K562 (cell line): ENCODE results near the gene C6orf62. TPM values are rescaled to one million over a fixed set of nuclear protein-coding genes. Genes with fewer than 3 reads are reported as not detected.

Source experiments
- DACH1 ChIP-seq: fragments of 450-650 bp; IDR thresholded peaks from 2 replicates; pipeline ENCODE4 v1.6.1; 2018; ENCODE audit not compliant: partially characterized antibody
- FOXA1 ChIP-seq: fragments of 450-650 bp; IDR thresholded peaks from 2 replicates; pipeline ENCODE4 v1.6.1; 2016; ENCODE audit warnings: mild to moderate bottlenecking, borderline replicate concordance
- GABPB2 ChIP-seq: fragments of 250-450 bp; sonication (Bioruptor Pico); conservative IDR thresholded peaks from 2 replicates; pipeline ENCODE4 v1.5.1; 2021; ENCODE audit warnings: mild to moderate bottlenecking
- HNRNPL ChIP-seq: fragments of 200-400 bp; formaldehyde crosslinking; IDR thresholded peaks from 2 replicates; pipeline ENCODE4 v1.6.1; 2017; ENCODE audit warnings: low read depth, mild to moderate bottlenecking, low read length
- MEF2D ChIP-seq: conservative IDR thresholded peaks from 2 replicates; pipeline ENCODE4 v1.6.1; 2016; ENCODE audit warnings: low read depth, missing genetic modification characterization, missing compliant biosample characterization
- MYBL2 ChIP-seq, 2 experiments: fragments of 450-650 bp in 1 of 2; sonication (generic) in 1 of 2; formaldehyde crosslinking in 1 of 2; IDR thresholded peaks; 2 replicates each; pipeline versions ENCODE4 v1.6.1 to v1.8.1; 2017 to 2022; ENCODE audit warnings: borderline replicate concordance in 1 of 2, inconsistent platforms in 1 of 2, low read depth in 1 of 2, mild to moderate bottlenecking in 1 of 2, missing genetic modification reagents in 1 of 2, moderate library complexity in 1 of 2
- NFE2 ChIP-seq: IDR thresholded peaks from 2 replicates; pipeline ENCODE4 v1.6.1; 2014; ENCODE audit warnings: antibody characterized with exemption, low read depth
- RFX7 ChIP-seq: fragments of 250-450 bp; sonication (Bioruptor Pico); IDR thresholded peaks from 2 replicates; pipeline ENCODE4 v1.5.1; 2021; ENCODE audit warnings: mild to moderate bottlenecking
- polyA plus RNA-seq, 8 experiments: library from polyadenylated mRNA; depleted of rRNA in 4 of 8; stranded (reverse) in 5 of 8; unstranded in 3 of 8; fragments of >200 nt; fragmentation: Nextera tagmentation in 2 of 8; fragmentation: Illumina TruSeq in 1 of 8; extraction: Ambion mirVana in 2 of 8; extraction: Trizol in 1 of 8; gene quantifications; 2 replicates each; pipeline versions ENCODE4 v1.2.1 to v1.2.3, GENCODE V29; 2011 to 2014; ENCODE audit warnings: inconsistent platforms in 1 of 8, missing spikeins in 1 of 8
- total RNA-seq, 7 experiments: library from RNA; depleted of rRNA in 6 of 7; stranded (reverse); fragments of >200 nt in 6 of 7; fragmentation: Illumina TruSeq in 2 of 7; extraction: Trizol in 2 of 7; gene quantifications; 2 replicates each; pipeline versions ENCODE4 v1.2.1 to v1.2.3, GENCODE V29; 2011 to 2021; ENCODE audit warnings: low replicate concordance in 1 of 7
- TF ChIP-seq, protein P1 (sequence below): fragments of 450-650 bp; IDR thresholded peaks from 2 replicates; pipeline ENCODE4 v1.6.1; 2014; ENCODE audit warnings: low read depth, mild to moderate bottlenecking, moderate library complexity, borderline replicate concordance
- TF ChIP-seq, protein P2 (sequence below): fragments of 200-800 bp; sonication (Bioruptor generic); IDR thresholded peaks from 2 replicates; pipeline ENCODE4 v1.6.1; 2016; ENCODE audit warnings: missing genetic modification characterization, missing compliant biosample characterization
- TF ChIP-seq, protein P3 (sequence below): sonication (generic); formaldehyde crosslinking; IDR thresholded peaks from 2 replicates; pipeline ENCODE4 v1.8.0; 2023; ENCODE audit warnings: missing genetic modification reagents, mild to moderate bottlenecking, borderline replicate concordance
- TF ChIP-seq, protein P4 (sequence below): fragments of 450-650 bp; formaldehyde crosslinking; conservative IDR thresholded peaks from 2 replicates; pipeline ENCODE4 v1.4.0; 2022; ENCODE audit warnings: mild to moderate bottlenecking, missing genetic modification characterization

C6orf62 gene
- total and polyA plus RNA-seq, 9 of the 15 experiments (the other 6 are each of a cell fraction or from before 2014, with no cell fraction given): 48.5 to 579 (median 111) TPM

DNA sequence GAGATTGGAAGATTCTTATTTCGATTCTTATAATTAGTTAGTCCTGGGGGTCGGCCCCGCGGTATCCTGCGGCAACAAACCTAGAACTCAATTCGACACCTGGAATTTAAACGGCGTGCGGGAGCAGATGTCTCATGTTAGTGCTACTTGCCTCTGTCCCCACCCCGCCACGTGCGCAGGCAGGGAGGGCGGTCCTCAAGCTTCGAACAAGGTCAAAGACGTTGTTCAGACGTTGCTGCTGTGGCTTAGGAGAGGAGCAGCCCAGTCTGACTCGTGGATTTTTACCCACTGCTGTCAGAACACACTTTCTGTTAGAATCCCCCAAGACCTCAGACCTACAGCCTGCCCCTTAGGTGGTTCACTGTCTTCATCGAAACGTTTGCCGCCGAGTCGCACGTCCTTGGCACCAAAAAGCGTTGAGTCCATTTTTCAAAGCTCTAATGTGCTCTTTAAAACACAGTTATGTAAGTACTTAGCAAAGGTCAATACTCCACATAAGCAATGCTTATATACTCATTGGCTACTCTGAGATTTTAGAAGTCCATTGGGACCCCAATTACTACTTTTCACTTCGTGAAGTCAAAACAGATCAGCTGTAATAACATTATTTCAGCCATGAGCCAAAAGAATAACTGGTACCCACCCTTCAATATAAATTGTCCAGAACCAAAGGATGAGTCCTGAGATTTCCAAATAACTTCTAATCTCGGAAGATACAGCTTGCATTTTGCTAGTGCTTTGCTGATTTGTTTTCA is 2.7 kb upstream of the C6orf62 start (continued):
- TF ChIP-seq MYBL2 (IDR thresholded peaks at IDR 0.05; ENCODE audit: low read depth): peak; percentile 69
- no peak for TF ChIP-seq MYBL2 (CRISPR knock-in tag; IDR thresholded peaks at IDR 0.05; ENCODE audit: borderline replicate concordance)
- TF ChIP-seq DACH1: no peak
- 0 out of 2 replicates have a peak, but pooled peaks have one; percentile 18 for TF ChIP-seq RFX7 (CRISPR knock-in tag)
- TF ChIP-seq, protein P1, sequence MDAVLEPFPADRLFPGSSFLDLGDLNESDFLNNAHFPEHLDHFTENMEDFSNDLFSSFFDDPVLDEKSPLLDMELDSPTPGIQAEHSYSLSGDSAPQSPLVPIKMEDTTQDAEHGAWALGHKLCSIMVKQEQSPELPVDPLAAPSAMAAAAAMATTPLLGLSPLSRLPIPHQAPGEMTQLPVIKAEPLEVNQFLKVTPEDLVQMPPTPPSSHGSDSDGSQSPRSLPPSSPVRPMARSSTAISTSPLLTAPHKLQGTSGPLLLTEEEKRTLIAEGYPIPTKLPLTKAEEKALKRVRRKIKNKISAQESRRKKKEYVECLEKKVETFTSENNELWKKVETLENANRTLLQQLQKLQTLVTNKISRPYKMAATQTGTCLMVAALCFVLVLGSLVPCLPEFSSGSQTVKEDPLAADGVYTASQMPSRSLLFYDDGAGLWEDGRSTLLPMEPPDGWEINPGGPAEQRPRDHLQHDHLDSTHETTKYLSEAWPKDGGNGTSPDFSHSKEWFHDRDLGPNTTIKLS: peak; percentile 93
- peak; percentile 2; the same call in 1 of the 2 replicates for TF ChIP-seq NFE2
- TF ChIP-seq, protein P2, sequence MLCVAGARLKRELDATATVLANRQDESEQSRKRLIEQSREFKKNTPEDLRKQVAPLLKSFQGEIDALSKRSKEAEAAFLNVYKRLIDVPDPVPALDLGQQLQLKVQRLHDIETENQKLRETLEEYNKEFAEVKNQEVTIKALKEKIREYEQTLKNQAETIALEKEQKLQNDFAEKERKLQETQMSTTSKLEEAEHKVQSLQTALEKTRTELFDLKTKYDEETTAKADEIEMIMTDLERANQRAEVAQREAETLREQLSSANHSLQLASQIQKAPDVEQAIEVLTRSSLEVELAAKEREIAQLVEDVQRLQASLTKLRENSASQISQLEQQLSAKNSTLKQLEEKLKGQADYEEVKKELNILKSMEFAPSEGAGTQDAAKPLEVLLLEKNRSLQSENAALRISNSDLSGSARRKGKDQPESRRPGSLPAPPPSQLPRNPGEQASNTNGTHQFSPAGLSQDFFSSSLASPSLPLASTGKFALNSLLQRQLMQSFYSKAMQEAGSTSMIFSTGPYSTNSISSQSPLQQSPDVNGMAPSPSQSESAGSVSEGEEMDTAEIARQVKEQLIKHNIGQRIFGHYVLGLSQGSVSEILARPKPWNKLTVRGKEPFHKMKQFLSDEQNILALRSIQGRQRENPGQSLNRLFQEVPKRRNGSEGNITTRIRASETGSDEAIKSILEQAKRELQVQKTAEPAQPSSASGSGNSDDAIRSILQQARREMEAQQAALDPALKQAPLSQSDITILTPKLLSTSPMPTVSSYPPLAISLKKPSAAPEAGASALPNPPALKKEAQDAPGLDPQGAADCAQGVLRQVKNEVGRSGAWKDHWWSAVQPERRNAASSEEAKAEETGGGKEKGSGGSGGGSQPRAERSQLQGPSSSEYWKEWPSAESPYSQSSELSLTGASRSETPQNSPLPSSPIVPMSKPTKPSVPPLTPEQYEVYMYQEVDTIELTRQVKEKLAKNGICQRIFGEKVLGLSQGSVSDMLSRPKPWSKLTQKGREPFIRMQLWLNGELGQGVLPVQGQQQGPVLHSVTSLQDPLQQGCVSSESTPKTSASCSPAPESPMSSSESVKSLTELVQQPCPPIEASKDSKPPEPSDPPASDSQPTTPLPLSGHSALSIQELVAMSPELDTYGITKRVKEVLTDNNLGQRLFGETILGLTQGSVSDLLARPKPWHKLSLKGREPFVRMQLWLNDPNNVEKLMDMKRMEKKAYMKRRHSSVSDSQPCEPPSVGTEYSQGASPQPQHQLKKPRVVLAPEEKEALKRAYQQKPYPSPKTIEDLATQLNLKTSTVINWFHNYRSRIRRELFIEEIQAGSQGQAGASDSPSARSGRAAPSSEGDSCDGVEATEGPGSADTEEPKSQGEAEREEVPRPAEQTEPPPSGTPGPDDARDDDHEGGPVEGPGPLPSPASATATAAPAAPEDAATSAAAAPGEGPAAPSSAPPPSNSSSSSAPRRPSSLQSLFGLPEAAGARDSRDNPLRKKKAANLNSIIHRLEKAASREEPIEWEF (CRISPR knock-in tag): peak; percentile 80; the same call in 1 of the 2 replicates
- no peak for TF ChIP-seq GABPB2 (CRISPR knock-in tag)
- TF ChIP-seq MEF2D (tag): peak; percentile 82; the same call in 1 of the 2 replicates
- no peak for TF ChIP-seq FOXA1
- TF ChIP-seq, protein P3, sequence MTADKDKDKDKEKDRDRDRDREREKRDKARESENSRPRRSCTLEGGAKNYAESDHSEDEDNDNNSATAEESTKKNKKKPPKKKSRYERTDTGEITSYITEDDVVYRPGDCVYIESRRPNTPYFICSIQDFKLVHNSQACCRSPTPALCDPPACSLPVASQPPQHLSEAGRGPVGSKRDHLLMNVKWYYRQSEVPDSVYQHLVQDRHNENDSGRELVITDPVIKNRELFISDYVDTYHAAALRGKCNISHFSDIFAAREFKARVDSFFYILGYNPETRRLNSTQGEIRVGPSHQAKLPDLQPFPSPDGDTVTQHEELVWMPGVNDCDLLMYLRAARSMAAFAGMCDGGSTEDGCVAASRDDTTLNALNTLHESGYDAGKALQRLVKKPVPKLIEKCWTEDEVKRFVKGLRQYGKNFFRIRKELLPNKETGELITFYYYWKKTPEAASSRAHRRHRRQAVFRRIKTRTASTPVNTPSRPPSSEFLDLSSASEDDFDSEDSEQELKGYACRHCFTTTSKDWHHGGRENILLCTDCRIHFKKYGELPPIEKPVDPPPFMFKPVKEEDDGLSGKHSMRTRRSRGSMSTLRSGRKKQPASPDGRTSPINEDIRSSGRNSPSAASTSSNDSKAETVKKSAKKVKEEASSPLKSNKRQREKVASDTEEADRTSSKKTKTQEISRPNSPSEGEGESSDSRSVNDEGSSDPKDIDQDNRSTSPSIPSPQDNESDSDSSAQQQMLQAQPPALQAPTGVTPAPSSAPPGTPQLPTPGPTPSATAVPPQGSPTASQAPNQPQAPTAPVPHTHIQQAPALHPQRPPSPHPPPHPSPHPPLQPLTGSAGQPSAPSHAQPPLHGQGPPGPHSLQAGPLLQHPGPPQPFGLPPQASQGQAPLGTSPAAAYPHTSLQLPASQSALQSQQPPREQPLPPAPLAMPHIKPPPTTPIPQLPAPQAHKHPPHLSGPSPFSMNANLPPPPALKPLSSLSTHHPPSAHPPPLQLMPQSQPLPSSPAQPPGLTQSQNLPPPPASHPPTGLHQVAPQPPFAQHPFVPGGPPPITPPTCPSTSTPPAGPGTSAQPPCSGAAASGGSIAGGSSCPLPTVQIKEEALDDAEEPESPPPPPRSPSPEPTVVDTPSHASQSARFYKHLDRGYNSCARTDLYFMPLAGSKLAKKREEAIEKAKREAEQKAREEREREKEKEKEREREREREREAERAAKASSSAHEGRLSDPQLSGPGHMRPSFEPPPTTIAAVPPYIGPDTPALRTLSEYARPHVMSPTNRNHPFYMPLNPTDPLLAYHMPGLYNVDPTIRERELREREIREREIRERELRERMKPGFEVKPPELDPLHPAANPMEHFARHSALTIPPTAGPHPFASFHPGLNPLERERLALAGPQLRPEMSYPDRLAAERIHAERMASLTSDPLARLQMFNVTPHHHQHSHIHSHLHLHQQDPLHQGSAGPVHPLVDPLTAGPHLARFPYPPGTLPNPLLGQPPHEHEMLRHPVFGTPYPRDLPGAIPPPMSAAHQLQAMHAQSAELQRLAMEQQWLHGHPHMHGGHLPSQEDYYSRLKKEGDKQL (CRISPR knock-in tag): peak; percentile 24; the same call in 1 of the 2 replicates
- TF ChIP-seq, protein P4, sequence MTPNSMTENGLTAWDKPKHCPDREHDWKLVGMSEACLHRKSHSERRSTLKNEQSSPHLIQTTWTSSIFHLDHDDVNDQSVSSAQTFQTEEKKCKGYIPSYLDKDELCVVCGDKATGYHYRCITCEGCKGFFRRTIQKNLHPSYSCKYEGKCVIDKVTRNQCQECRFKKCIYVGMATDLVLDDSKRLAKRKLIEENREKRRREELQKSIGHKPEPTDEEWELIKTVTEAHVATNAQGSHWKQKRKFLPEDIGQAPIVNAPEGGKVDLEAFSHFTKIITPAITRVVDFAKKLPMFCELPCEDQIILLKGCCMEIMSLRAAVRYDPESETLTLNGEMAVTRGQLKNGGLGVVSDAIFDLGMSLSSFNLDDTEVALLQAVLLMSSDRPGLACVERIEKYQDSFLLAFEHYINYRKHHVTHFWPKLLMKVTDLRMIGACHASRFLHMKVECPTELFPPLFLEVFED (CRISPR knock-in tag): 0 out of 2 replicates have a peak, but pooled peaks have one; percentile 38
- TF ChIP-seq HNRNPL: no peak
